Measurements from ENCODE around the gene SLC22A17. TPM values are rescaled to one million over a fixed set of nuclear protein-coding genes. Genes with fewer than 3 reads are reported as not detected.
A peak's percentile ranks its signal among the peaks of the same experiment; 100 is the strongest.

Gene SLC22A17
- total and polyA plus RNA-seq, 2 of the 13 experiments (the other 11 are each of a cell fraction or from before 2014, with no cell fraction given): 0.95 to 1.1 TPM

DNA sequence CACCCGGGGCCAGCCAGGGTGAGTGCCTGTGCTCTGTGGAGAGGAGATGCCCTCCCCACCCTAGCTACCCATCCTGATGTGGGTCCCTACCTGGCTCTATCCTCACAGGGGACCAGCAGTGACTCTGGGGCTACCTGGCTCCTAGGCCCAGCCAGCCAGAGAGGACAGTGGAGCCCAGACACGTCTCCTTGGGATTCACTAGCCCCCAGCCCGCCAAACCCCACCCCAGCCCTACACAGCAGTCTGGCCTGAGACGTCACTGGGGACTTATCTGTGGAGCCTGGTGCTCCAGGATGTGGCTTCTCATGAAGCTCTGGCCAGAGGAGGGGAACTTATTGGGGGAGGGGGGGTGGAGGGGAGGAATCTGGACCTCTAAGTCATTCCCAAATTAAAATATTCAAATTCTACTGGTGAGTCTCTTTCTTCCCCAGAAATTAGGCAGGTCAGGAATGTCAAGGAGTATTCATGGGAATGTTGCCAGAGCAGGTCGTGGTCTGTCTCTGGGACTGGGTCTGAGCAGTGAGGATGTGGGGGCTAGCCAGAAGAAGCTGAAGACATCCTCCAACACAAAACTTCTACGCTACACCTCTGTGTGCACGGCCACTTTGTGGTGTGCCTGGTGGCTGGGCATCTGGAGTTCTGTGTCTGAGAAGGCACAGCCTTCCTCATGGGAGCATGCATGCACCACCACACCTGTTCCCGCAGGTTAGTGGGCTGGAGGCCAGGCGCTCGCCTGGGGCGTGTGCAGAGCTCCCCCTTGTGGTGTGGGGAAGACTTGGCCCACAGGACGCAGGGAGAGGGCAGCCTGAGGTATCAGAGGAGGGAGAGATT is 26.9 kb upstream of the SLC22A17 start (continued):
- TF ChIP-seq, protein P1, sequence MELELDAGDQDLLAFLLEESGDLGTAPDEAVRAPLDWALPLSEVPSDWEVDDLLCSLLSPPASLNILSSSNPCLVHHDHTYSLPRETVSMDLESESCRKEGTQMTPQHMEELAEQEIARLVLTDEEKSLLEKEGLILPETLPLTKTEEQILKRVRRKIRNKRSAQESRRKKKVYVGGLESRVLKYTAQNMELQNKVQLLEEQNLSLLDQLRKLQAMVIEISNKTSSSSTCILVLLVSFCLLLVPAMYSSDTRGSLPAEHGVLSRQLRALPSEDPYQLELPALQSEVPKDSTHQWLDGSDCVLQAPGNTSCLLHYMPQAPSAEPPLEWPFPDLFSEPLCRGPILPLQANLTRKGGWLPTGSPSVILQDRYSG (CRISPR knock-in tag; IDR thresholded peaks at IDR 0.05): no peak
- TF ChIP-seq ZKSCAN1 (IDR thresholded peaks at IDR 0.05; ENCODE audit: low read length) (no peak), ZNF20 (CRISPR knock-in tag; IDR thresholded peaks at IDR 0.05) (no peak), ZNF775 (CRISPR knock-in tag; IDR thresholded peaks at IDR 0.05; ENCODE audit: borderline replicate concordance) (no peak), ZNF891 (CRISPR knock-in tag; IDR thresholded peaks at IDR 0.05) (no peak), ZNF563 (CRISPR knock-in tag; IDR thresholded peaks at IDR 0.05) (no peak), MIER3 (CRISPR knock-in tag; IDR thresholded peaks at IDR 0.05; ENCODE audit: borderline replicate concordance) (peak; percentile 65; the same call in 1 of the 2 replicates), PHF21A (CRISPR knock-in tag; IDR thresholded peaks at IDR 0.05) (no peak), SOX6 (IDR thresholded peaks at IDR 0.05) (no peak), SOX6 (CRISPR knock-in tag; IDR thresholded peaks at IDR 0.05) (no peak), ZIK1 (CRISPR knock-in tag; IDR thresholded peaks at IDR 0.05; ENCODE audit: borderline replicate concordance, low read depth) (no peak), SRSF9 (IDR thresholded peaks at IDR 0.05; ENCODE audit: borderline replicate concordance, insufficient read depth, low read depth, low read length, poor library complexity, severe bottlenecking) (no peak), TP53 (CRISPR knock-in tag; conservative IDR thresholded peaks at IDR 0.05) (no peak)
- TF ChIP-seq, protein P2, sequence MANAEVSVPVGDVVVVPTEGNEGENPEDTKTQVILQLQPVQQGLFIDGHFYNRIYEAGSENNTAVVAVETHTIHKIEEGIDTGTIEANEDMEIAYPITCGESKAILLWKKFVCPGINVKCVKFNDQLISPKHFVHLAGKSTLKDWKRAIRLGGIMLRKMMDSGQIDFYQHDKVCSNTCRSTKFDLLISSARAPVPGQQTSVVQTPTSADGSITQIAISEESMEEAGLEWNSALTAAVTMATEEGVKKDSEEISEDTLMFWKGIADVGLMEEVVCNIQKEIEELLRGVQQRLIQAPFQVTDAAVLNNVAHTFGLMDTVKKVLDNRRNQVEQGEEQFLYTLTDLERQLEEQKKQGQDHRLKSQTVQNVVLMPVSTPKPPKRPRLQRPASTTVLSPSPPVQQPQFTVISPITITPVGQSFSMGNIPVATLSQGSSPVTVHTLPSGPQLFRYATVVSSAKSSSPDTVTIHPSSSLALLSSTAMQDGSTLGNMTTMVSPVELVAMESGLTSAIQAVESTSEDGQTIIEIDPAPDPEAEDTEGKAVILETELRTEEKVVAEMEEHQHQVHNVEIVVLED (CRISPR knock-in tag; IDR thresholded peaks at IDR 0.05; ENCODE audit: borderline replicate concordance): no peak
- TF ChIP-seq, protein P3, sequence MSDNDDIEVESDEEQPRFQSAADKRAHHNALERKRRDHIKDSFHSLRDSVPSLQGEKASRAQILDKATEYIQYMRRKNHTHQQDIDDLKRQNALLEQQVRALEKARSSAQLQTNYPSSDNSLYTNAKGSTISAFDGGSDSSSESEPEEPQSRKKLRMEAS (IDR thresholded peaks at IDR 0.05): peak; percentile 56; the same call in 1 of the 2 replicates
